Loucy (cell line): Measurements from ENCODE around the gene DHRSX.

Source experiments
- H2AFZ ChIP-seq: fragments of 200-600 bp; sonication (generic); 2 replicates; pipeline ENCODE4 v1.6.0; 2016; ENCODE audit warnings: antibody characterized with exemption, mild to moderate bottlenecking, low read length, moderate library complexity
- H3F3A ChIP-seq: fragments of 200-600 bp; 2 replicates; pipeline ENCODE4 v1.6.0; 2016; ENCODE audit warnings: antibody characterized with exemption, low read depth, mild to moderate bottlenecking
- H3K27me3 ChIP-seq: fragments of 200-600 bp; sonication (generic); 2 replicates; pipeline ENCODE4 v1.6.1; 2014; ENCODE audit warnings: low read length, mild to moderate bottlenecking; ENCODE audit not compliant: insufficient read depth, poor library complexity, severe bottlenecking
- H3K36me3 ChIP-seq: fragments of 200-600 bp; sonication (generic); 2 replicates; pipeline ENCODE4 v1.6.1; 2016; ENCODE audit warnings: low read length; ENCODE audit not compliant: insufficient read depth
- H3K4me1 ChIP-seq: fragments of 200-600 bp; sonication (generic); 2 replicates; pipeline ENCODE4 v1.5.1; 2014; ENCODE audit warnings: low read length, mild to moderate bottlenecking; ENCODE audit not compliant: insufficient read depth, poor library complexity, severe bottlenecking
- H3K4me2 ChIP-seq: fragments of 200-600 bp; sonication (generic); 2 replicates; pipeline ENCODE4 v1.6.0; 2014; ENCODE audit warnings: antibody characterized with exemption, low read length, low read depth, mild to moderate bottlenecking; ENCODE audit not compliant: poor library complexity, severe bottlenecking
- H3K4me3 ChIP-seq: fragments of 200-600 bp; sonication (generic); 2 replicates; pipeline ENCODE4 v1.5.1; 2014; ENCODE audit warnings: low read length, mild to moderate bottlenecking, mixed read lengths; ENCODE audit not compliant: poor library complexity, severe bottlenecking
- H3K79me2 ChIP-seq: fragments of 200-600 bp; sonication (generic); 2 replicates; pipeline ENCODE4 v1.6.1; 2014; ENCODE audit warnings: low read length; ENCODE audit not compliant: insufficient read depth
- H3K9ac ChIP-seq: fragments of 200-600 bp; sonication (generic); 2 replicates; pipeline ENCODE4 v1.6.0; 2014; ENCODE audit warnings: mild to moderate bottlenecking, low read depth, low read length, moderate library complexity; ENCODE audit not compliant: poor library complexity, severe bottlenecking
- H3K9me2 ChIP-seq: fragments of 200-600 bp; sonication (generic); replicated peaks from 2 replicates; pipeline ENCODE4 v1.6.1; 2016; ENCODE audit warnings: low read depth, low read length, mixed read lengths
- H3K9me3 ChIP-seq: fragments of 200-600 bp; sonication (generic); 2 replicates; pipeline ENCODE4 v1.6.1; 2014; ENCODE audit warnings: mild to moderate bottlenecking, antibody characterized with exemption, low read length, low read depth; ENCODE audit not compliant: insufficient read depth
- H4K20me1 ChIP-seq: fragments of 200-600 bp; sonication (generic); 2 replicates; pipeline ENCODE4 v1.6.0; 2014; ENCODE audit warnings: antibody characterized with exemption, low read length, mild to moderate bottlenecking; ENCODE audit not compliant: insufficient read depth, poor library complexity, severe bottlenecking
- EZH2phosphoT487 ChIP-seq: fragments of 200-600 bp; IDR thresholded peaks from 2 replicates; pipeline ENCODE4 v1.6.1; 2018; ENCODE audit warnings: antibody characterized with exemption, mild to moderate bottlenecking, moderate library complexity, borderline replicate concordance
- TF ChIP-seq, protein P1 (sequence below): fragments of 200-600 bp; sonication (generic); conservative IDR thresholded peaks from 2 replicates; pipeline ENCODE4 v1.5.1; 2014; ENCODE audit warnings: mild to moderate bottlenecking, antibody characterized with exemption, low read length

Gene DHRSX

DNA sequence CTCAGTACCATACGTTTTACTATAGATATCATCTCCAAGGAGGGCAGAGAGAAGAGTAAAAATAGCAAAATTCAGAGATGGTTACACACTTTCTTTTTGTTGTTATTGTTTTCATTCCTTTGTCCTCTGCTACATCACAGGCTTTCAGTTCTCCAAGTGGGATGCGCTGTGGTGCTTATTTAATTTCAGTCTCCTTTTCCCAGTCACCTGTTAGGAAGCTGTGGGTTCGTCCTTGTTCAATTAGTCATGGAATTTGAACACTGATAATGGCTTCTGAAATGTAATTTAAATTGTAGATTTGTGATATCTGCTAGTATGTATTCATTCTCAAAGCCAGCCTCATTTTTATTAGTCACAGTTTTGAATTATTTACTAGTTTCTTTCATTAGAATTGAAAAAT lies 38.8 kb upstream of the DHRSX start:
- H3K9ac ChIP-seq, result no peak overlapping the region
- H3F3A ChIP-seq, result no peaks in the 10 kb centered on the region
- no peaks in the 10 kb centered on the region for H3K4me1 ChIP-seq
- no peaks in the 10 kb centered on the region for H3K9me3 ChIP-seq
- H3K79me2 ChIP-seq, result no peaks in the 10 kb centered on the region
- H3K36me3 ChIP-seq, result no peaks in the 10 kb centered on the region
- TF ChIP-seq, protein P1, sequence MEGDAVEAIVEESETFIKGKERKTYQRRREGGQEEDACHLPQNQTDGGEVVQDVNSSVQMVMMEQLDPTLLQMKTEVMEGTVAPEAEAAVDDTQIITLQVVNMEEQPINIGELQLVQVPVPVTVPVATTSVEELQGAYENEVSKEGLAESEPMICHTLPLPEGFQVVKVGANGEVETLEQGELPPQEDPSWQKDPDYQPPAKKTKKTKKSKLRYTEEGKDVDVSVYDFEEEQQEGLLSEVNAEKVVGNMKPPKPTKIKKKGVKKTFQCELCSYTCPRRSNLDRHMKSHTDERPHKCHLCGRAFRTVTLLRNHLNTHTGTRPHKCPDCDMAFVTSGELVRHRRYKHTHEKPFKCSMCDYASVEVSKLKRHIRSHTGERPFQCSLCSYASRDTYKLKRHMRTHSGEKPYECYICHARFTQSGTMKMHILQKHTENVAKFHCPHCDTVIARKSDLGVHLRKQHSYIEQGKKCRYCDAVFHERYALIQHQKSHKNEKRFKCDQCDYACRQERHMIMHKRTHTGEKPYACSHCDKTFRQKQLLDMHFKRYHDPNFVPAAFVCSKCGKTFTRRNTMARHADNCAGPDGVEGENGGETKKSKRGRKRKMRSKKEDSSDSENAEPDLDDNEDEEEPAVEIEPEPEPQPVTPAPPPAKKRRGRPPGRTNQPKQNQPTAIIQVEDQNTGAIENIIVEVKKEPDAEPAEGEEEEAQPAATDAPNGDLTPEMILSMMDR, result no peak
- no peak for TF ChIP-seq EZH2phosphoT487
- no peak overlapping the region for H2AFZ ChIP-seq
- no peaks in the 10 kb centered on the region for H3K27me3 ChIP-seq
- H4K20me1 ChIP-seq, result no peaks in the 10 kb centered on the region
- H3K4me3 ChIP-seq, result no peak overlapping the region
- no peaks in the 10 kb centered on the region for H3K9me2 ChIP-seq
- no peak overlapping the region for H3K4me2 ChIP-seq

DNA sequence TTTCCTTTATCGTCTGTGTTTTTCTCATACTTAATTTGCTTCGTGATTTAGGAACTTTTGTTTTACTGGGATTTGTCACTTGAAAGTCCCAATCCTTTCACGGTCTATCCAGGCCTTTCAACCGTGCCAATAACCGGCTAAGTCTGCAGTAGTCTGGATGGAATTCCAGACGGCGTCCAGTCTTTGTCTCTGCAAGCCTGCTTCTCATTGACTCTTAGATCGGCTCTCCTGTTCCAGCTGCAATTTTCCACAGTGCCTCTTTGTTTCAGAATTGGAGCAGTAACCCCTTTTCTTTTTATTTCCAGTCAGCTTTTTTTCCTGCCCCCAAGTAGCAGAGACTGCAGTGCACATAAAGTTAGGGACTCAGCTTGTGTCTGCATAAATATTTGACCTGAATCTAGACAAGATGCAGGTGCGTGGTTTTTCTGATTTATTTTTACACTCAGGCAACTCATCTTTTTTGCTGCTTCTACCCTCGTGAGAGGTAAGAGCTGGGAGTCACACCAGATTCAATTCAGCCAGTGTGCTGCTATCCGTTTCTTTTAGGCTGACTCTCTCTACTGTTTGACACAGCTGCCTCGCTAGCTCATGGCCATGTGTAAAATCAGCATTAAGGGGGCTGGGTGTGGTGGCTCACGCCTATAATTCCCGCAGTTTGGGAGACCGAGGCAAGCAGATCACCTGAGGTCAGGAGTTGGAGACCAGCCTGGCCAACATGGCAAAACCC lies 37.4 kb upstream of the DHRSX start:
- Histone ChIP-seq H3K79me2 (no peaks in the 10 kb centered on the region), H3K9me2 (no peaks in the 10 kb centered on the region), H3K4me3 (no peak overlapping the region), H2AFZ (no peak overlapping the region), H3K9me3 (no peaks in the 10 kb centered on the region), H3K27me3 (no peaks in the 10 kb centered on the region), H3K4me1 (no peaks in the 10 kb centered on the region), H3K4me2 (no peak overlapping the region), H3K9ac (no peak overlapping the region), H3K36me3 (no peaks in the 10 kb centered on the region), H3F3A (no peaks in the 10 kb centered on the region), H4K20me1 (no peaks in the 10 kb centered on the region)
- TF ChIP-seq EZH2phosphoT487, result no peak
- TF ChIP-seq, protein P1, result no peak

DNA sequence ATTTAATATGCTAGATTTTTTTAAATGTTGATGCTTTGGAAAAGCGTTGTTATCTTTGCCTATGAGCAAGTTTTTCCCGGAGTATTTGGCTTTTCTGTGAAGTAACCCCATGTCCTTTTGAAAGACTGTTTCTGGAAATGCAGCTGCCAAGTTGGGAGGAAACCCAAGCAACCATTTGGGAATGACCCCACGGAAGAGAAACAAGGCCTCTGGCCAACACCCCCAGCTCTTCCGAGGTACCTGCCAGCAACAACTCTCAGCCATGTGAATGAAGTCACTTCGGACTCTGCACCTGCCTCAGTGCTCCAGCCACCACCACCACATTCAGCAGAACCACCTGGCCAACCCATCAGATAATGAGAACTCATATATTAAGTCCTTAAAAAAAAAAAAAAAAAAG lies 36.2 kb upstream of the DHRSX start:
- Histone ChIP-seq H3K4me2 (no peak overlapping the region), H3K4me3 (no peak overlapping the region), H3K4me1 (no peaks in the 10 kb centered on the region), H3K27me3 (no peaks in the 10 kb centered on the region), H3F3A (no peaks in the 10 kb centered on the region), H4K20me1 (no peaks in the 10 kb centered on the region), H3K9me2 (no peaks in the 10 kb centered on the region), H3K9me3 (no peaks in the 10 kb centered on the region), H3K79me2 (no peaks in the 10 kb centered on the region), H3K9ac (no peak overlapping the region), H3K36me3 (no peaks in the 10 kb centered on the region), H2AFZ (no peak overlapping the region)
- no peak for TF ChIP-seq EZH2phosphoT487
- TF ChIP-seq, protein P1, result no peak
